ENCODE results near the gene ITK. TPM values are rescaled to one million over a fixed set of nuclear protein-coding genes. Genes with fewer than 3 reads are reported as not detected.

The ITK gene
- total and polyA plus RNA-seq, 4 donors: 0.35 to 1.5 (median 0.43) TPM

GRCh38 chr5:157168286-157168685, 12.4 kb upstream of the ITK start (continued):
- TF ChIP-seq MAX (IDR thresholded peaks at IDR 0.05) (no peak), SP1 (IDR thresholded peaks at IDR 0.05) (no peak), RAD21 (IDR thresholded peaks at IDR 0.05) (no peak), CTCF (IDR thresholded peaks at IDR 0.05; ENCODE audit: low read depth, low read length, missing input control) (no peak), GABPA (IDR thresholded peaks at IDR 0.05 in 1 of 2, conservative IDR thresholded peaks at IDR 0.05 in 1 of 2) (no peak), YY1 (IDR thresholded peaks at IDR 0.05) (no peak), TAF1 (conservative IDR thresholded peaks at IDR 0.05) (no peak), HNF4A (conservative IDR thresholded peaks at IDR 0.05) (no peak)

GRCh38 chr5:157172403-157172802, 8.2 kb upstream of the ITK start:
- no peak for TF ChIP-seq REST (IDR thresholded peaks at IDR 0.05)
- TF ChIP-seq MAX (IDR thresholded peaks at IDR 0.05): no peak
- TF ChIP-seq RAD21 (IDR thresholded peaks at IDR 0.05): no peak
- TF ChIP-seq EGR1 (IDR thresholded peaks at IDR 0.05; ENCODE audit: low read depth in 2 of 2): no peak
- TF ChIP-seq FOXA1 (IDR thresholded peaks at IDR 0.05): no peak
- no peak for TF ChIP-seq RXRA (IDR thresholded peaks at IDR 0.05)
- no peak for TF ChIP-seq HNF4G (IDR thresholded peaks at IDR 0.05)
- no peak for TF ChIP-seq CTCF (IDR thresholded peaks at IDR 0.05; ENCODE audit: low read depth, low read length, missing input control)
- no peak for TF ChIP-seq NR2F2 (IDR thresholded peaks at IDR 0.05)
- 65% methylated on average over 2 of the region's 2 CpGs for WGBS
- no peak overlapping the region for H3K4me3 ChIP-seq (ENCODE audit: low read depth in 1 of 3, low read length in 3 of 3)
- H3K9ac ChIP-seq (ENCODE audit: low read depth in 1 of 2, low read length in 2 of 2): no peak overlapping the region
- no peak for DNase-seq (ENCODE audit: low spot score)
- H3K9me3 ChIP-seq (ENCODE audit: control insufficient read depth in 4 of 4, low read length in 3 of 4): peaks cover 0 to 2% (median 0%) of the 10 kb centered on the region in 4 donors
- no peaks in the 10 kb centered on the region for H3K36me3 ChIP-seq (ENCODE audit: control insufficient read depth in 4 of 4, insufficient read depth in 3 of 4, low read depth in 1 of 4, low read length in 3 of 4)
- no peak overlapping the region for H3K27ac ChIP-seq (ENCODE audit: low read depth in 1 of 2, low read length in 2 of 2)
- H3K27me3 ChIP-seq (ENCODE audit: control insufficient read depth in 4 of 4, insufficient read depth in 4 of 4, low read length in 3 of 4): peaks cover 0 to 4% (median 1%) of the 10 kb centered on the region in 4 donors
- H3K4me1 ChIP-seq (ENCODE audit: control insufficient read depth in 4 of 4, insufficient read depth in 4 of 4, low read length in 3 of 4): no peaks in the 10 kb centered on the region
